NT2/D1 (cell line): ENCODE data around the gene BRD1.

Source experiments
- SUZ12 ChIP-seq: IDR thresholded peaks from 2 replicates; pipeline ENCODE4 v1.6.1; 2011; ENCODE audit not compliant: insufficient read length, insufficient read depth; ENCODE audit errors: extremely low read depth
- YY1 ChIP-seq: IDR thresholded peaks from 2 replicates; pipeline ENCODE4 v1.6.1; 2011; ENCODE audit not compliant: insufficient read length, insufficient read depth
- ZNF274 ChIP-seq: IDR thresholded peaks from 2 replicates; pipeline ENCODE4 v1.6.1; 2011; ENCODE audit warnings: mild to moderate bottlenecking, low read depth, low read length

GRCh38 chr22:49803134-49803533 lies 24.5 kb downstream of the BRD1 start:
- TF ChIP-seq SUZ12, result no peak
- TF ChIP-seq YY1, result no peak
- no peak for TF ChIP-seq ZNF274
